GM12878 (cell line): ENCODE data around the gene SETD2.

Source experiments
- YY1 ChIP-seq: IDR thresholded peaks from 2 replicates; pipeline ENCODE4 v1.6.1; 2011; ENCODE audit warnings: low read depth, mild to moderate bottlenecking, low read length
- ZBED1 ChIP-seq: IDR thresholded peaks from 2 replicates; pipeline ENCODE4 v1.6.1; 2016; ENCODE audit warnings: borderline replicate concordance

DNA sequence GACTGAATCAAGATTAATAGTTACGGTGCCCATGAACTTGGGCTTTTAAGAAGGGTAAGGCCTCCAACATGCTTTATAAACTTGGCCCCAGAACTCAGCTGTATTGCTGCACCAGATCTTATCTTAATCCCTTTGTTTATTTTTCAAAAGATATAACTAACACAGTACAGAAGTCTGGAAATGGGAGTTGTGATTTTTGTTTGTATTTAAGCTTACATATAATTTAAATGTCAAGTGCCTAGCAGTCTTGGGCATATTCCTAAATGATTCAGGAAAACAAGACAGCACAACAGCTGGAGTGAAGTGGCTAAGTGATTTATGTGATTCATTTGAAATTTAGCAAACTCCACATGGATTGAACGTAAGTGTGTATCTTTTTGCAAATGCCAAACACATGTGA, 128.3 kb downstream of the SETD2 start:
- TF ChIP-seq ZBED1 (no peak), YY1 (no peak)
